Smooth muscle cell (in vitro differentiated cells): ENCODE data around the gene WRAP73. TPM values are rescaled to one million over a fixed set of nuclear protein-coding genes. Genes with fewer than 3 reads are reported as not detected.

ENCODE experiments used
- DNase-seq: peaks from one replicate; lab custom pipeline; 2025; ENCODE audit not compliant: unreplicated experiment; lab: John Stamatoyannopoulos, UW
- H2AFZ ChIP-seq: fragments of 200-600 bp; sonication (generic); 2 replicates; pipeline ENCODE4 v1.6.0; 2016; ENCODE audit warnings: antibody characterized with exemption, low read depth, mild to moderate bottlenecking
- H3F3A ChIP-seq: fragments of 200-600 bp; sonication (generic); 2 replicates; pipeline ENCODE4 v1.6.0; 2017; ENCODE audit warnings: antibody characterized with exemption, low read depth
- H3K27ac ChIP-seq: fragments of 200-600 bp; sonication (generic); 2 replicates; pipeline ENCODE4 v1.5.1; 2016; ENCODE audit warnings: low read depth, mild to moderate bottlenecking
- H3K27me3 ChIP-seq: fragments of 200-600 bp; sonication (generic); 2 replicates; pipeline ENCODE4 v1.6.1; 2016; ENCODE audit warnings: low read depth, mild to moderate bottlenecking
- H3K36me3 ChIP-seq: fragments of 200-600 bp; sonication (generic); 2 replicates; pipeline ENCODE4 v1.5.1; 2016; ENCODE audit warnings: low read depth
- H3K4me1 ChIP-seq: fragments of 200-600 bp; sonication (generic); 2 replicates; pipeline ENCODE4 v1.5.1; 2016; ENCODE audit warnings: low read depth
- H3K4me2 ChIP-seq: fragments of 200-600 bp; sonication (generic); 2 replicates; pipeline ENCODE4 v1.6.0; 2016; ENCODE audit warnings: mild to moderate bottlenecking
- H3K4me3 ChIP-seq: fragments of 200-600 bp; sonication (generic); 2 replicates; pipeline ENCODE4 v1.5.1; 2016; ENCODE audit warnings: mild to moderate bottlenecking
- H3K79me2 ChIP-seq: fragments of 200-600 bp; sonication (generic); 2 replicates; pipeline ENCODE4 v1.6.0; 2016; ENCODE audit warnings: low read depth, mild to moderate bottlenecking
- H3K9ac ChIP-seq: fragments of 200-600 bp; sonication (generic); 2 replicates; pipeline ENCODE4 v1.6.0; 2016; ENCODE audit warnings: low read depth
- H3K9me3 ChIP-seq: fragments of 200-600 bp; sonication (generic); replicated peaks from 2 replicates; pipeline ENCODE4 v1.5.1; 2016; ENCODE audit warnings: low read depth
- H4K20me1 ChIP-seq: fragments of 200-600 bp; sonication (generic); 2 replicates; pipeline ENCODE4 v1.6.0; 2016; ENCODE audit warnings: low read depth
- CTCF ChIP-seq: fragments of 200-600 bp; sonication (generic); IDR thresholded peaks from 2 replicates; pipeline ENCODE4 v1.5.1; 2017; ENCODE audit warnings: borderline replicate concordance, mild to moderate bottlenecking, antibody characterized with exemption; ENCODE audit not compliant: insufficient read depth, poor library complexity, severe bottlenecking
- WGBS: methylation state at CpG from one replicate; pipeline ENCODE4 v1.1.7; 2016; ENCODE audit warnings: low lambda C conversion rate; 5-methylcytosine and 5-hydroxymethylcytosine counted together
- polyA plus RNA-seq: library from polyadenylated mRNA; unstranded; fragments of >200 nt; fragmentation: Nextera tagmentation; extraction: Ambion mirVana; gene quantifications from 2 replicates; pipeline ENCODE4 v1.2.1, GENCODE V29; 2016
- total RNA-seq: library from RNA; depleted of rRNA; stranded (reverse); fragments of >200 nt; gene quantifications from 2 replicates; pipeline ENCODE4 v1.2.3, GENCODE V29; 2014

WRAP73 gene
- total and polyA plus RNA-seq, 2 experiments from 2014 or later = 17.2 to 20.8 TPM

DNA sequence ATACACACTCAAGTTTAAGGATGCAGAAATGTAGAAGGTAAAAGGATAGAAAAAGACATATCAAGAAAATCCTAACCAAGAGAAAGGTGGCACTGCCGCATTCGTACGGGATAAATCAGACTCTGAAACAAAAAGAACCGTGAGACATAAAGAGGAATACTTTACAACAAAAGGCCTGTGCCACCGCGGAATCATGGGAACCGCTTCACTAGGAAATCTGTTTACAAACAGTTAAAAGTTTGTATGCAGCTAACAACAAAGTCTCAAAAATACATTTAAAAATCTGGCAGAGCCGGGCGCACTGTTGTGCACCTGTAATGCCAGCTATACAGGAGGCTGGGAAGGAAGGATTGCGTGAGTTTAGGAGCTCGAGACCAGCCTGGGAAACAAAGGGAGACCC is 8.1 kb downstream of the WRAP73 start:
- Histone ChIP-seq H3K4me3 (no peak overlapping the region), H3K79me2 (no peaks in the 10 kb centered on the region)
- 96% methylated on average over 11 of the region's 11 CpGs for WGBS

GRCh38 chr1:3641046-3641760 is 8.7 kb downstream of the WRAP73 start:
- TF ChIP-seq CTCF = no peak
- no peaks in the 10 kb centered on the region for H3K9me3 ChIP-seq
- H3K9ac ChIP-seq = no peak overlapping the region
- no peaks in the 10 kb centered on the region for H3K79me2 ChIP-seq
- no peak overlapping the region for H2AFZ ChIP-seq
- no peak overlapping the region for H3K4me2 ChIP-seq
- H3K27ac ChIP-seq = no peak overlapping the region
- 96% methylated on average over 26 of the region's 26 CpGs for WGBS
- no peak for DNase-seq
- H3K4me3 ChIP-seq = no peak overlapping the region
- H3K36me3 ChIP-seq = no peaks in the 10 kb centered on the region
- H3F3A ChIP-seq = no peaks in the 10 kb centered on the region
- no peaks in the 10 kb centered on the region for H4K20me1 ChIP-seq
- H3K27me3 ChIP-seq = no peaks in the 10 kb centered on the region
- H3K4me1 ChIP-seq = no peaks in the 10 kb centered on the region

More for the DNA sequence above, 8.1 kb downstream of the WRAP73 start:
- no peaks in the 10 kb centered on the region for H3K36me3 ChIP-seq
- H4K20me1 ChIP-seq = no peaks in the 10 kb centered on the region
- no peak overlapping the region for H2AFZ ChIP-seq
- TF ChIP-seq CTCF = no peak
- no peaks in the 10 kb centered on the region for H3F3A ChIP-seq
- no peak overlapping the region for H3K9ac ChIP-seq
- H3K27ac ChIP-seq = no peak overlapping the region
- no peaks in the 10 kb centered on the region for H3K27me3 ChIP-seq
- DNase-seq = no peak
- no peaks in the 10 kb centered on the region for H3K9me3 ChIP-seq
- H3K4me1 ChIP-seq = no peaks in the 10 kb centered on the region
- H3K4me2 ChIP-seq = no peak overlapping the region

DNA sequence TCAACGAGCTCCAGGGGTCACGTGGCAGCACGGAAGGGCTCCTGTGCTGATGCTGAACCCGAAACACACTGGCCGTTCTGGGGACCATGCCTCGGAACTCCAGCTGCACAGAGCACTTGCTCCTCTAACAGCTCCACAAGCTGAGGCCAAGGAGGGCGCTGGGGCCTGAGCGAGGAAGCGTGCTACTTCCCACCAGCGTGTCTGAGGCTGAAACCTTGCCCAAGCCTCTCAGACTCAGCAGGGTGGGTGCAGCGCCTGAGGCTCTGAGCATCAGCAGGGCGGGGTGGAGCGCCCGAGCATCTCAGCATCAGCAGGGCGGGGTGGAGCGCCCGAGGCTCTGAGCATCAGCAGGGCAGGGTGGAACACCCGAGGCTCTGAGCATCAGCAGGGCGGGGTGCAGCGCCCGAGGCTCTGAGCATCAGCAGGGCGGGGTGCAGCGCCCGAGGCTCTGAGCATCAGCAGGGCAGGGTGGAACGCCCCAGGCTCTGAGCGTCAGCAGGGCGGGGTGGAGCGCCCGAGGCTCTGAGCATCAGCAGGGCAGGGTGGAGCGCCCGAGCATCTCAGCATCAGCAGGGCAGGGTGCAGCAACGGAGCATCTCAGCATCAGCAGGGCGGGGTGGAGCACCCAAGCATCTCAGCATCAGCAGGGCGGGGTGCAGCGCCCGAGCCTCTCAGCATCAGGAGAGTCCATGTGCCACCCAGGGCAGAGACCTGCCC is 9.6 kb downstream of the WRAP73 start:
- Histone ChIP-seq H3F3A (no peaks in the 10 kb centered on the region), H3K36me3 (no peaks in the 10 kb centered on the region), H3K4me3 (no peak overlapping the region), H2AFZ (no peak overlapping the region), H3K27ac (no peak overlapping the region), H3K4me1 (no peaks in the 10 kb centered on the region), H3K9me3 (no peaks in the 10 kb centered on the region), H4K20me1 (no peaks in the 10 kb centered on the region), H3K79me2 (no peaks in the 10 kb centered on the region), H3K27me3 (no peaks in the 10 kb centered on the region), H3K9ac (no peak overlapping the region), H3K4me2 (no peak overlapping the region)
- DNase-seq = no peak
- 92% methylated on average over 27 of the region's 36 CpGs for WGBS
- TF ChIP-seq CTCF = no peak
